GM18873 (cell line): Measurements from ENCODE around the gene DDX39A.
"Not testable (repeated sequence)": the region's sequence is repeated elsewhere in the genome, so short reads cannot be mapped to it uniquely, and the experiment has no call there.

Experiments
- ATAC-seq: cut with Tn5 transposase; IDR thresholded peaks from one replicate; pipeline ENCODE4 v1.9.1; 2021; ENCODE audit warnings: mild to moderate bottlenecking, moderate library complexity, moderate number of reproducible peaks; ENCODE audit not compliant: unreplicated experiment, low FRiP score

Gene DDX39A

DNA sequence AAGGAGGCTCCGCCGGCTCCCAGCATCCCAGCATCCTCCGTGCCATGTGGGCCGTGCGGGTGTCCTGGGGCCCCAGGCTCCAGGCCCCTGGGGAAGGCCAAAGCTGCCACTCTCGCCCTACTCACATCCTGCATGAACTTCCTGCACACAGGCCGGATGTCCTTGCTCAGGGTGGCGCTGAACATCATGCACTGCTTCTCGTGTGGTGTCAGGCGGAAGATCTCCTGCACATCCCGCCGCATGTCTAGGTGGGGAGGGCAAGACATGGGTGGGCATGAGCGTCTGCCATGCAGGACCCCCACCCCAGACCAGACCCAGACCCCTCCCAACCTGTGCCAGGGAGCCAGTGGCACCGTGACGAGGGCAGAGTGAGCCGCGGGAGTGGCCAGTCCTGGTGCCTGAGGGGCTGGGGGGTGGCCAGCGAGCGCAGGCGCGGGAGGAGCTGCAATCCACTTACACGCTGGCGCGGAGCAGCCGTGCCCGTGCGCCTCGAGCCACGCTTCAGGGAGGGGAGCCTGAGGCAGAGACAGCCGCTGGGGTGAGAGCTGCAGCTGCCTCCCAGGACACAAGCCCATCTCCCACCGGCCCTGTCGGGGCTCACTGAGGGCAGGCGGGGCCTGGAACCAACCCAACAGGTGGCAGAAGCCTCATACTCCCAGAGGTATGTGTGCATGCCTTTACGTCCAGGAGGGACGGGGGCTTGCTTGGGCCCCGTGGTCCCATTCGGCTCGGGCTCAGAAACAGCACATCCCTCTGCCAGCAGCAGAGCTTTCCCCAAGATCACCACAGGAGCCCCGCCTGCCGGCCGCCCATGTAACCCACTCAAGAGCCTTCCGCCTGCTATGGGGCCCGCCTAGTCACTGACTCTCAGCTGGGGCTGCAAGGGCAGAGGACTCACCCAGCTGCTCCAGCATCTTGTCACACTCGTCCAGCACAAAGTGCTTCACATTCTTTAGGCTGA lies 8.8 kb downstream of the DDX39A start:
- ATAC-seq = no peak

DNA sequence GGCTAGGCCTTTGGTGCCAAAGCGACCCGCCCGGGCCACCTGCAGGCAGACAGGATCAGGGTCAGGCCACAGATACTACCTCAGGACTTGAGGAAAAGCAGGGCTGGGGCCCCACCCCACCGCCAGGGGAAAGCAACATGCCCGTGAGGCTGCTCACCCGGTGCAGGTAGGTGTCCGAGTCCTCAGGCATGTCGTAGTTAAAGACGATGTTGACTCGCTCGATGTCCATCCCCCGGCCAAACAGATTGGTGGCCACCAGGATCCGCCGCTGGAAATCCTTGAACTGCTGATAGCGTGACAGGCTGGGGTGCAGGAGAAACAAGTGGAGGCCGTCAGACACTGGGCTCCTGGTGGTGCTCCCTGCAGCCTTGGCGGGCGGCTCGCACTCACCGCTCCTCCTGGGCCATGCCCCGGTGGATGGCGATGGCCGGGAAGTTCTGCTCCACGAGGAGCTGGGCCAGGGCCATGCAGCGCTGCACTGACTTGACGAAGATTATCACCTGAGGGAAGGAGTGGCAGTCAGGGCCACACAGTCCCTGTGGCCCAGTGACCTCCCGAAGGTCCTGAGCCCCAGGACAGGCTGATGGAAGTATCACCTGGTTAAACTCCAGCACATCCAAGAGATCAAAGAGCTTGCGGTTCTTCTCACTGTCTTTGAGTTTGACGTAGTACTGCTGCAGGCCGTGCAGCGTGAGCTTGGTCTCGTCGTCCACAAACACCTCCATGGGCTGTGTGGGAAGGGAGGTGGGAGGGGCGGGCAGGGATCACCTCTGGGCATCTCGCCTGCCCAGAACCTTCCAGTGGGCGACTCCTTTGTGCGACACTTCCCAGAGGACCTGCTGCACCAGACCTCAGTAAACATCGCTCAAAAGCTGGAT lies 9.8 kb downstream of the DDX39A start:
- ATAC-seq = no peak

DNA sequence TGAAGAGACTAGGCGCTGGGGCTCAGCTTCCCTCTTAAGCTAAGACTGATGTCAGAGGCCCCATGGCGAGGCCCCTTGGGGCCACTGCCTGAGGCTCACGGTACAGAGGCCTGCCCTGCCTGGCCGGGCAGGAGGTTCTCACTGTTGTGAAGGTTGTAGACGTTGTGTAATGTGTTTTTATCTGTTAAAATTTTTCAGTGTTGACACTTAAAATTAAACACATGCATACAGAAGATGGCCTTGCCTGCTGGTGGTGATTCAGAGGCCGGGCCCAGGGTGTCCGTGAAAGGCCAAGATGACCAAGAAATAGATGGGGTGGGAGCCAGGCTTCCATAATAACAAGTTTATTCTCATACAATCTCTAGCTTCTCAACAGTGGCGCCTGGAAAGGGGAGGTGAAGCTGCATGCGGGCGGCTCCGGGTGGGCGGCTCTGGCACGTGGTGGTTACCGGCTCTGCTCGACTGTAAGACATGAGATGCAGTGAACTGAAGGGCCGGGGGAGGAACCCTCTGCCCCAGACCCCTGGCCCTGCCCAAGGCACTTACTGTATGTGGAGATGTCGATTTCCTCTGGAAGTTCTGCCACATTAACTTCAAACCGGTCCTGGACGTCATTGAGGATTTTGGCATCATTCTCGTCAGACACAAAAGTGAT lies 10.5 kb downstream of the DDX39A start:
- ATAC-seq = no peak

DNA sequence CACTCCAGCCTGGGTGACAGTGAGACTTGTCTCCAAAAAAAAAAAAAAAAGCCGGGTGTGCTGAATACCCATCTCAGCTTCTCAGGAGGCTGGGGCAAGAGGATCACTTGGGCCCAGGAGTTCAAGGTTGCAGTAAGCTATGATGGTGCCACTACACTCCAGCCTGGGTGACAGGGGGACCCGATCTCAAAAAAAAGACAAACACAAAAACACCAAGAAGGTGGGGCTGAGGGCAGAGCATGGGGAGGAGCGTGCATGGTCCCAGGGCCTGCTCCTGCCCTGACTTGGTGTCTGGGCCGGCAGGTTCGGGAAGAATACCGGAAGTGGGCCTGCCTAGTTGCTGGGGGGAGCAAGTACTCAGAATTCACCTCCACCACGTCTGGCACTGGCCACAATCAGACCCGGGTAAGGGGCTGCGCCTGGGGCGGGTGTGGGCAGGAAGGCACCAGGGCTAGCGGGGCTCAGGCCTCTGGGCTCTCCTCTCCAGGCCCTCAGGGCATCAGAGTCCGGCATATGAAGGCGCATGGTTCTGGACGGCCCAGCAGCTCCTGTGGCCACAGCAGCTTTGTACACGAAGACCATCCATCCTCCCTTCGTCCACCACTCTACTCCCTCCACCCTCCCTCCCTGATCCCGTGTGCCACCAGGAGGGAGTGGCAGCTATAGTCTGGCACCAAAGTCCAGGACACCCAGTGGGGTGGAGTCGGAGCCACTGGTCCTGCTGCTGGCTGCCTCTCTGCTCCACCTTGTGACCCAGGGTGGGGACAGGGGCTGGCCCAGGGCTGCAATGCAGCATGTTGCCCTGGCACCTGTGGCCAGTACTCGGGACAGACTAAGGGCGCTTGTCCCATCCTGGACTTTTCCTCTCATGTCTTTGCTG lies 11.3 kb downstream of the DDX39A start:
- no peak for ATAC-seq

DNA sequence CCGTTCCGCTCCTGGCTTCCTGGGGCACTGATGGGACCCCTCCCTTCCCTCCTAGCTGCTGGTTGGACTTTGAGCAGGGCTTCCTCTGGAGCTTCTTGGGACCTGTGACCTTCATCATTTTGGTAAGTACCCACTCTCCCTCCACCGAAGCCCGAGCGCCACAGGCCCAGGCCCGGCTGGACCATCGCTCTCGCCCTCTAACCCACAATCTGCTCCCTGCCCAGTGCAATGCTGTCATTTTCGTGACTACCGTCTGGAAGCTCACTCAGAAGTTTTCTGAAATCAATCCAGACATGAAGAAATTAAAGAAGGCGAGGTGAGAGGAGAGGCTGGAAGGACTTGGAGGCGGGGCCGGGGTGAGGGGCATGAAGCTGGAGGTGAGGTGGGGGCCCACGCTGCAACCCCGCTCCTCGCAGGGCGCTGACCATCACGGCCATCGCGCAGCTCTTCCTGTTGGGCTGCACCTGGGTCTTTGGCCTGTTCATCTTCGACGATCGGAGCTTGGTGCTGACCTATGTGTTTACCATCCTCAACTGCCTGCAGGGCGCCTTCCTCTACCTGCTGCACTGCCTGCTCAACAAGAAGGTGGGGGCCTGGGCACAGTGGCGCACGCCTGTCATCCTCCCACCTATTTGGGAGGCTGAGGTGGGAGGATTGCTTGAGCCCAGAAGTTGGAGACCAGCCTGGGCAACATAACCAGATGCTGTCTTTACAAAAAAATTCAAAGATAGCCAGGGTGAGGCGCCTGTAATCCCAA lies 12.3 kb downstream of the DDX39A start:
- ATAC-seq = no peak

DNA sequence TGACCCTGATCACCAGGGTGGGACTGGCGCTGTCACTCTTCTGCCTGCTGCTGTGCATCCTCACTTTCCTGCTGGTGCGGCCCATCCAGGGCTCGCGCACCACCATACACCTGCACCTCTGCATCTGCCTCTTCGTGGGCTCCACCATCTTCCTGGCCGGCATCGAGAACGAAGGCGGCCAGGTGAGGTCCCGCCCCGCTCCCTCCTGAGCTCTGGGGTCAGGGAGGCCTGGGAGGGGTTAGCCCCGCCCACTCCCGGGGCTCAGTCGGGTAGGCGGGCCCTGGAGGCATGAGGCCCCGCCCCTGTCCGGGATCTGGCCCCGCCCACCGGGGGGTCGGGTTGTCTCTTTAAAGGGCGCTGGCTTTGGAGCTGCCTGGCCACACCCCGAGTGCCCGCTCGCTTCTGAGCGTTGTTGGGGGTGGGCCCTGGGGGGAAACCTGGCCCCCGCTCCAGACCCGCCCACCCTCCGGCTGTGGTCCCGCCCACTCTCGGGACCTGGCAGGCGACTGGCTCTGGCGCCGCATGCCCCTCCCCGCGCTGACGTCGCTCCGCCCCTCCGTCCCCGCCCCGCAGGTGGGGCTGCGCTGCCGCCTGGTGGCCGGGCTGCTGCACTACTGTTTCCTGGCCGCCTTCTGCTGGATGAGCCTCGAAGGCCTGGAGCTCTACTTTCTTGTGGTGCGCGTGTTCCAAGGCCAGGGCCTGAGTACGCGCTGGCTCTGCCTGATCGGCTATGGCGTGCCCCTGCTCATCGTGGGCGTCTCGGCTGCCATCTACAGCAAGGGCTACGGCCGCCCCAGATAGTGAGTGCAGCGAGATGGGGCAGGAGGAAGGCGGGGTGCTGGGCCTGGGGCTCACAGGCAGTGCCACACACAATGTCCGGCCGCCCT lies 13.1 kb downstream of the DDX39A start:
- no peak for ATAC-seq

DNA sequence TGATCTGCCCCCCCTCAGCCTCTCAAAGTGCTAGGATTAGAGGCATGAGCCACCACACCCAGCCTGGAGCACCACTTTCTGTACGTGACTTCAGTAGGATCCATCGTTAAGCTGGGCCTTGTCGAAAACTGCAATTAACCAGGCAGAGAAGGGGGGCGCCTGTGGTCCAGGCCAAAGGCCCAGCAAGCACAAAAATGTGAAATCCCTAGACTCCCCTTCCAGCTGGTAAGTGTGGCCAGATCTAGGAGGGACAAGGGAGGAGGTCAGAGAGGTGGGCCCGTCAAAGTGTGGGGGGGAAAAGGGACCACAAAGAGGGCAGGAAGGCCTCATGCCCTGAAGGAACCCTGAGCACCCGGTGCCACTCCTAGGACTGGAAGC lies 13.8 kb downstream of the DDX39A start:
- no peak for ATAC-seq

DNA sequence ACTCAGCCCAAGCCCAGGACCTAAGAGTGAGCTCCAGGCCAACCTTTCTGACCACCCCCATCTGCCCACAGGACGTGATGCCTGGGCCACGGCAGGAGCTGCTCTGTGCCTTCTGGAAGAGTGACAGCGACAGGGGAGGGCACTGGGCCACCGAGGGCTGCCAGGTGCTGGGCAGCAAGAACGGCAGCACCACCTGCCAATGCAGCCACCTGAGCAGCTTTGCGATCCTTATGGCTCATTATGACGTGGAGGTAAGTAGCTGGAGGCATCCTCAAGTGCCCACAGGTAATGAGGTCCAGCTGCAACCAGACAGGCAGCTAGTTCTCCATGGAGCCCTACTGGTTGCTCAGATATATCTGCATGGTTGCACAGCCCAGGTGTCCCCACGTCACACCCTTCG lies 14.8 kb downstream of the DDX39A start:
- ATAC-seq = no peak

DNA sequence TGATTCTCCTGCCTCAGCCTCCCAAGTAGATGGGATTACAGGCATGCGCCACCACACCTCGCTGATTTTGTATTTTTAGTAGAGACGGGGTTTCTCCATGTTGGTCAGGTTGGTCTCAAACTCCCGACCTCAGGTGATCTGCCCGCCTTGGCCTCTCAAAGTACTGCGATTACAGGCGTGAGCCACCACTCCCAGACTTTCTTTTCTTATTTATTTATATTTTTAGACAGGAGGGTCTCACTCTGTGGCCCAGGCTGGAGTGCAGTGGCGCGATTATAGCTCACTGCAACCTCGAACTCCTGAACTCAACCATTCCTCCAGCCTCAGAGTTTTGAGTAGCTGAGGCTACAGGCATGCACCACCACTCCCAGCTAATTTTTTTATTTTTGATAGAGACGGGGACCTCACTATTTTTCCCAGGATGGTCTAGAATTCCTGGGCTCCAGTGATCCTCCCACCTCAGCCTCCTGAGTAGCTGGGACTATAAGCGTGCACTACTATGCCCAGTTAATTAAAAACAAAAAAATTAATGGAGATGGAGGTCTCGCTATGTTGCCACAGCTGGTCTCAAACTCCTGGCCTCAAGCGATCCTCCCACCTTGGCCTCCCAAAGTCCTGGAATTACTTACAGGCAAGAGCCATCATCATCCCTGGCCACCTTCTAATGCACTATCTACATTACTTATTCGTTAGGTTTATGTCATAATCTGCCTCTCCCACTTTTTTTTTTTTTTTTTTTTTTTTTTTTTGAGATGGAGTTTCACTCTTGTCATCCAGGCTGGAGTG lies 15.8 kb downstream of the DDX39A start:
- not testable (repeated sequence) for ATAC-seq

DNA sequence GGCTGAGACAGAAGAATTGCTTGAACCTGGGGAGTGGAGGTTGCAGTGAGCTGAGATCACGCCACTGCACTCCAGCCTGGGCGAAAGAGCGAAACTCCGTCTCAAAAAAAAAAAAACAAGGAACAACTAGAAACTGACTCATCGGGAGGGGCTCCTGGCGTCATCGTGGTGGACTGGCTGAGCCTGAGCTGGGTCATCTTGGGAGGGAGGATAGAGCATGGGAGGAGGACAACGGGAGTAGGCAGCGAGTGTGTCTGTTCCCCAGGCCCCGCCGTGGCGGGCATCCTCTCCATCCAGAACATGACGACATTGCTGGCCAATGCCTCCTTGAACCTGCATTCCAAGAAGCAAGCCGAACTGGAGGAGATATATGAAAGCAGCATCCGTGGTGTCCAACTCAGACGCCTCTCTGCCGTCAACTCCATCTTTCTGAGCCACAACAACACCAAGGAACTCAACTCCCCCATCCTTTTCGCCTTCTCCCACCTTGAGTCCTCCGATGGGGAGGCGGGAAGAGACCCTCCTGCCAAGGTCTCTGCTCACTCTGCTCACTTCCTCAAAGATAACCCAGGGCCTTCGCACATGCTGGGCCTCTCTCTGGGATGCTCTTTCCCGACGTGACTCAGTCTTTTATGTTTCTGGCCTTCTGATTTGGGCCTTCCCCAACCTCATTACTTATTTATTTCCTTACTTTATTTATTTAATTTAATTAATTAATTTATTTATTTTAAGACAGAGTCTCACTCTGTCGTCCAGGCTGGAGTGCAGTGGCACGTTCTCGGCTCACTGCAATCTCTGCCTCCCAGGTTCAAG lies 16.6 kb downstream of the DDX39A start:
- no peak for ATAC-seq

DNA sequence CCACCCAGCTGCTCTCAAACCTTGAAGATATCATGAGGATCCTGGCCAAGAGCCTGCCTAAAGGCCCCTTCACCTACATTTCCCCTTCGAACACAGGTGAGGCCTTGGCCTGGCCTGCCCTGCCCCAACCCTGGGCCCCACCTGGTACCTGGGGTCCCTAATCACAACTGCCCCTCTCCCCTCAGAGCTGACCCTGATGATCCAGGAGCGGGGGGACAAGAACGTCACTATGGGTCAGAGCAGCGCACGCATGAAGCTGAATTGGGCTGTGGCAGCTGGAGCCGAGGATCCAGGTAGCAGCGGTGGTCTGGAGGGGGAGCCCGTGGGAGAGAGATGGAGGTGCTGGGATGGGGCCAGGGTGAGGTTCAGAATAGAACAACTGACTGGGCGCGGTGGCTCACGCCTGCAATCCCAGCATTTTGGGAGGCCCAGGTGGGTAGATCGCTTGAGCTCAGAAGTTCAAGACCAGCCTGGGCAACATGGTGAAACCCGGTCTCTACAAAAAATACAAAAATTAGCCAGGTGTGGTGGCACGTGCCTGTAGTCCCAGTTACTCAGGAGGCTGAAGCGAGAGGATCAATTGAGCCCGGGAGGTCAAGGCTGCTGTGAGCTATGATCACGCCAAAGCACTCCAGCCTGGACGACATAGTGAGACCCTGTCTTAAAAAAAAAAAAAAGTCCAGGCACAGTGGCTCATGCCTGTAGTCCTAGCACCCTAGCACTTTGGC lies 17.5 kb downstream of the DDX39A start:
- ATAC-seq = no peak

DNA sequence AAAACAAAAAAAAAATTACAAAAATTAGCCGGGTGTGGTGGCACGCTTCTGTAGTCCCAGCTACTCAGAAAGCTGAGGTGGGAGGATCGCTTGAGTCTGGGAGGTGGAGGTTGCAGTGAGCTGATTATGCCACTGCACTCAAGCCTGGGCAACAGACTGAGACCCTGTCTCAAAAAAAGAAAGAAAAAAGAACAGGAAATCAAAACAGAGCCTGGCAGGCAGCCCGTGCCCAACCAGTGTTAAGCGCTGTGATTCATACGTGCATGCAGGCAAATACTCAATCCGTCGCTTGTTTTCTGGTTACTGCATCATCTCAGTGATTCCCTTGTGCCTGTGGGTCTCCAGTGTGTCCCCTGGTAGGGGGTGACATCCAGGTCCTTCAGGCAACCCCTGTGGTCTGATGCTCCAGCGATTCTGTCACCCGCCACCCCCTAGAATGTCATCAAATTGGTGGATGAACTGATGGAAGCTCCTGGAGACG lies 18.1 kb downstream of the DDX39A start:
- ATAC-seq = no peak

DNA sequence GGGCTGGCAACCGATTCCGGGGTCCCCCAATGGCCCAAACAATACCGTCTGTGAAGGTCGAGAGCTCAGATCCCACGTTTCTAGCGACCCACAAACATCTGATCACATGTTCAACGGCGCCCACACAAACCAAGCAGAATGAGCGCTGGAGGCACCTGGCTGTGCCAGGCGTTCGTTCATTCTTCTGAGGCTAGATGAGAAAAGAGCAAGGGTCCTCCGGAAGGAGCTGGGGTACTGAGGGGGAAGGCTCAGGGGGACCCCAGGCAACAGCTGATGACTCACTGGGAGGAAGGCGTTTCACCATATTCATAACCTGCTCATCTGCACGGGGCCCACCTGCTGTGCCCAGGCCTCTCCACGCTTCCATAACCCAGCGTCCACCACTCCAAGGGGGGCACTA lies 22.0 kb downstream of the DDX39A start:
- ATAC-seq = not testable (repeated sequence)

DNA sequence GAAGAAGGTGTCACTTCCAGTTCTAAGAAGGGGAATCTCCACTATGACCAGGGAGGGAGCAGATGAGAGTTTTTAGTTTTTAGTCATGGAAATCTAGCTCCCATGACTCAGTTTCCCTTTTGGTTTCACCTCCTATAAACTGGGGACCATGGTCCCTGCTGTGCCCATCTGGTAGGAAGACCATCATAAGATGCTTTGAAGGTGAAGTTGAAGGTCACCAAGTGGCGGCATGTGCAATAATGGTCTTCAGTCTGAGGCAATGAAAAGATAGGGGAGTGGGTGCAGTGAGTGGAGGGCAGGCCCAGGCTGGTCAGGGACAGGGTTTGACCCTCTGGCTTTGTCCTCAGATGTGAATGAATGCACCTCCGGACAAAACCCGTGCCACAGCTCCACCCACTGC lies 22.4 kb downstream of the DDX39A start:
- ATAC-seq = not testable (repeated sequence)

DNA sequence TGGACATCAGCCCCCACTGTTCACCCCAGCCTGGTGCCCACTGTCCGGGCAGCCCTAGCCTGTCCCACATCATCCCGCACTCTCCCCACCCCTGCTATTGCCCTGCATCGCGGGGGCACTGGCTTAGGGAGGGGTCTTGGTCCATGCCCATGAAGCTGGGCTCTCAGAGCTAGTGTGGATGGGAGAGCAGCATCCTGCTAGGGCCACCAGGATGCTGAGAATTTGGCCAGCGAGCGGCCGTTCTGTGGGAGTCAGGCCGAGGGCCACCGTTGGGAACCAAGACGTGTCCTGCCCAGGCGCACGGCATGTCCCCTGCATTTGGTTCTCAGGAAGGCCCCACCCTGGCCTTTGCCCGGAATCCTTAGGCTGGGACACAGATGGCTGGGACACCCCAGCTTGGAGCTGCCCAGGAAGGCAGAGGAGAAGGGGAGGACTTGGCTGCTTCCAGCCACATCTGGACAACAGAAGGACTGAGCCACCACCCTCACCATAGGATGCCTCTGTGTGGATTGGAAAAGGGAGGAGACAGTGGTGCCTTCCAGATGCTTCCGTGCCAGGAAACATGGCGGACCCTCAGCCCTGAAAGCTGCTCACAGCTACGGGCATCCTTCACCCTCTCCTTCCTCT lies 23.3 kb downstream of the DDX39A start:
- ATAC-seq = no peak
